ENCODE measurements around the gene EPB41L4B.

DNA sequence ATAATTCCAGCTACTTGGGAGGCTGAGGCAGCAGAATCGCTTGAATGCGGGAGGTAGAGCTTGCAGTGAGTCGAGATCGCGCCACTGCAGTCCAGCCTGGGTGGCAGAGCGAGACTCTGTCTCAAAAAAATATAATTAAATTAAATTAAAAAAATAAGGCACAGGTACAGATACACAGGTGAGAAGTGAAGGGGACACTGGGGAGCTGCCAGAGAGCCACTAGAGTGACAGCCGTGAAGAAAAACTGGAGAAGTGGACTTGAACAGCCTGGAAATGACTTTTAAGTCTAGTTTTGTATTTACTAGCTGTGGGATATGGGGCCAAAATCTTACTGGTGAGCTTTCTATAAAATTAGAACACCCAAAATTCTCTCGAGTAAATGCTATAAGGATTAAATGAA is 15.1 kb downstream of the EPB41L4B start:
- no peak for TF ChIP-seq GLIS3 (CRISPR knock-in tag; IDR thresholded peaks at IDR 0.05)
- TF ChIP-seq, protein P1, sequence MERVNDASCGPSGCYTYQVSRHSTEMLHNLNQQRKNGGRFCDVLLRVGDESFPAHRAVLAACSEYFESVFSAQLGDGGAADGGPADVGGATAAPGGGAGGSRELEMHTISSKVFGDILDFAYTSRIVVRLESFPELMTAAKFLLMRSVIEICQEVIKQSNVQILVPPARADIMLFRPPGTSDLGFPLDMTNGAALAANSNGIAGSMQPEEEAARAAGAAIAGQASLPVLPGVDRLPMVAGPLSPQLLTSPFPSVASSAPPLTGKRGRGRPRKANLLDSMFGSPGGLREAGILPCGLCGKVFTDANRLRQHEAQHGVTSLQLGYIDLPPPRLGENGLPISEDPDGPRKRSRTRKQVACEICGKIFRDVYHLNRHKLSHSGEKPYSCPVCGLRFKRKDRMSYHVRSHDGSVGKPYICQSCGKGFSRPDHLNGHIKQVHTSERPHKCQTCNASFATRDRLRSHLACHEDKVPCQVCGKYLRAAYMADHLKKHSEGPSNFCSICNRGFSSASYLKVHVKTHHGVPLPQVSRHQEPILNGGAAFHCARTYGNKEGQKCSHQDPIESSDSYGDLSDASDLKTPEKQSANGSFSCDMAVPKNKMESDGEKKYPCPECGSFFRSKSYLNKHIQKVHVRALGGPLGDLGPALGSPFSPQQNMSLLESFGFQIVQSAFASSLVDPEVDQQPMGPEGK (CRISPR knock-in tag; IDR thresholded peaks at IDR 0.05; ENCODE audit: borderline replicate concordance): no peak
- no peak for TF ChIP-seq ZFP30 (CRISPR knock-in tag; IDR thresholded peaks at IDR 0.05)
